ENCODE results near the gene RNF217.

DNA sequence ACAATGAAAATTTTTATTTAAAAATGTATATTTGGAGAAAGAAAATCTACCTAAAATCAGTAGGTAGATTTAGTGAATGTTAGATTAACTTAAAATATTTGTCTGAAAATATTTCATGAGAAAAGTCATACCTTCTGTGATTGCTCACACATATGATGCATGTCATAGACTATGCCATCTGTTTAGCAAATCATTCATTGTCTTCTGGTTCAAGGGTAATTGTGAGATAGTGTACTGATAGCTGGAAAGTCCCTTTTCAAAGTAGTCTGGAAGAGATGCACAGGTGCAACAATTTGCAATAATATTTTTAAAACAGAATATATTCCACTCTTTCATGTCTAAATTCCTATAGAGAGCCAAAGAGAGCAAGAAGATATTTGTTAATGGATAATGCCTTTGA, 21.0 kb upstream of the RNF217 start:
- no peak for TF ChIP-seq POLR2A (IDR thresholded peaks at IDR 0.05)
- TF ChIP-seq, protein P1, sequence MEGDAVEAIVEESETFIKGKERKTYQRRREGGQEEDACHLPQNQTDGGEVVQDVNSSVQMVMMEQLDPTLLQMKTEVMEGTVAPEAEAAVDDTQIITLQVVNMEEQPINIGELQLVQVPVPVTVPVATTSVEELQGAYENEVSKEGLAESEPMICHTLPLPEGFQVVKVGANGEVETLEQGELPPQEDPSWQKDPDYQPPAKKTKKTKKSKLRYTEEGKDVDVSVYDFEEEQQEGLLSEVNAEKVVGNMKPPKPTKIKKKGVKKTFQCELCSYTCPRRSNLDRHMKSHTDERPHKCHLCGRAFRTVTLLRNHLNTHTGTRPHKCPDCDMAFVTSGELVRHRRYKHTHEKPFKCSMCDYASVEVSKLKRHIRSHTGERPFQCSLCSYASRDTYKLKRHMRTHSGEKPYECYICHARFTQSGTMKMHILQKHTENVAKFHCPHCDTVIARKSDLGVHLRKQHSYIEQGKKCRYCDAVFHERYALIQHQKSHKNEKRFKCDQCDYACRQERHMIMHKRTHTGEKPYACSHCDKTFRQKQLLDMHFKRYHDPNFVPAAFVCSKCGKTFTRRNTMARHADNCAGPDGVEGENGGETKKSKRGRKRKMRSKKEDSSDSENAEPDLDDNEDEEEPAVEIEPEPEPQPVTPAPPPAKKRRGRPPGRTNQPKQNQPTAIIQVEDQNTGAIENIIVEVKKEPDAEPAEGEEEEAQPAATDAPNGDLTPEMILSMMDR (IDR thresholded peaks at IDR 0.05 in 4 of 5, conservative IDR thresholded peaks at IDR 0.05 in 1 of 5): no peak
